HFFc6 (cell line): ENCODE results near the gene GAS2. TPM values are rescaled to one million over a fixed set of nuclear protein-coding genes. Genes with fewer than 3 reads are reported as not detected.

Experiments
- DNase-seq: peaks from one replicate; pipeline ENCODE4 v3.0.0-alpha.2; 2018
- H3K27ac Mint-ChIP-seq: 2 replicates; pipeline ENCODE4 v1.8.0; 2020; ENCODE audit warnings: mild to moderate bottlenecking, mixed read lengths
- H3K27me3 Mint-ChIP-seq: 2 replicates; pipeline ENCODE4 v1.8.0; 2021; ENCODE audit warnings: mild to moderate bottlenecking, moderate library complexity, mixed read lengths; ENCODE audit not compliant: insufficient read depth
- H3K36me3 Mint-ChIP-seq: 2 replicates; pipeline ENCODE4 v1.8.0; 2021; ENCODE audit warnings: low read depth, mixed read lengths
- H3K4me1 Mint-ChIP-seq: 2 replicates; pipeline ENCODE4 v1.8.0; 2020; ENCODE audit warnings: low read depth, mixed read lengths
- H3K4me3 Mint-ChIP-seq: 2 replicates; pipeline ENCODE4 v1.8.0; 2020; ENCODE audit warnings: mild to moderate bottlenecking, moderate library complexity, mixed read lengths
- H3K9me3 Mint-ChIP-seq: 2 replicates; pipeline ENCODE4 v1.8.0; 2020; ENCODE audit warnings: mild to moderate bottlenecking, mixed read lengths
- CTCF ChIP-seq: fragments of 200-600 bp; sonication (generic); IDR thresholded peaks from 2 replicates; pipeline ENCODE4 v1.5.0; 2021; ENCODE audit warnings: antibody characterized with exemption, mild to moderate bottlenecking
- total RNA-seq, 6 experiments: library from RNA; stranded (reverse); fragmentation: NEBNext Ultra II Directional; extraction: Animal tissue kit (Norgen Biotek cat#: 25700); gene quantifications; 2 replicates in 1 of 6; 3 replicates in 5 of 6; pipeline ENCODE4 v1.2.3, GENCODE V29; 2021

Gene GAS2
- total RNA-seq, 6 experiments from 2014 or later = 0.30 to 0.57 (median 0.43) TPM

- Mint-ChIP-seq H3K4me1 (no peaks in the 10 kb centered on the region), H3K27ac (no peak overlapping the region), H3K36me3 (no peaks in the 10 kb centered on the region), H3K9me3 (no peaks in the 10 kb centered on the region), H3K27me3 (peaks cover 1% of the 10 kb centered on the region; the same call in 1 of the 2 replicates), H3K4me3 (no peak overlapping the region)
- TF ChIP-seq CTCF = no peak
- DNase-seq = no peak
Measured at GRCh38 chr11:22846726-22847125, 180.3 kb downstream of the GAS2 start.

- Mint-ChIP-seq H3K27ac (no peak overlapping the region), H3K4me1 (no peaks in the 10 kb centered on the region), H3K4me3 (no peak overlapping the region), H3K27me3 (no peaks in the 10 kb centered on the region), H3K36me3 (no peaks in the 10 kb centered on the region), H3K9me3 (no peaks in the 10 kb centered on the region; the same call in 1 of the 2 replicates)
- no peak for TF ChIP-seq CTCF
- DNase-seq = no peak
Measured at GRCh38 chr11:22851477-22851876, 185.1 kb downstream of the GAS2 start.

DNA sequence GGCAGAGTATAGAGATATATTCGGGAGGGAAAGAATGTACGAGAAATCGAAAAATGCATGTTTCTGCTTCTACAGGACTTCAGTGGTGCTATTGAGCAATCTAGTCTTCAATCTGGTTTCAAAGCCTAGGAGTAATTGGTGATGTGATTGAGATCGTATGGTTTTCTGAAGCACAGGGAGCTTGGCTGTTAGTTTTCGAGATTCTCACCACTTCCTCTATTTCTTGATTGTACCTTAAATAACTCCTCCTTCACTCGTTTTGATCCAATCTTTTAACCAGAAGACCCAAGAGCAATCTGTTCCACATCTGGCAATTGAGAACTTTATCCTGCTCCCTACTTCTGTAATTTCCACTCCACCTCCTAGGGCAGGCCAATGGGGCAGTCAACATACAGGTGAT is 193.3 kb downstream of the GAS2 start:
- 0 out of 2 replicates have a peak, but pooled peaks cover 4% of the 10 kb centered on the region for H3K9me3 Mint-ChIP-seq
- no peaks in the 10 kb centered on the region for H3K36me3 Mint-ChIP-seq
- no peak overlapping the region for H3K27ac Mint-ChIP-seq
- H3K27me3 Mint-ChIP-seq = peaks cover 3% of the 10 kb centered on the region
- TF ChIP-seq CTCF = no peak
- H3K4me1 Mint-ChIP-seq = no peaks in the 10 kb centered on the region
- no peak for DNase-seq
- no peak overlapping the region for H3K4me3 Mint-ChIP-seq

DNA sequence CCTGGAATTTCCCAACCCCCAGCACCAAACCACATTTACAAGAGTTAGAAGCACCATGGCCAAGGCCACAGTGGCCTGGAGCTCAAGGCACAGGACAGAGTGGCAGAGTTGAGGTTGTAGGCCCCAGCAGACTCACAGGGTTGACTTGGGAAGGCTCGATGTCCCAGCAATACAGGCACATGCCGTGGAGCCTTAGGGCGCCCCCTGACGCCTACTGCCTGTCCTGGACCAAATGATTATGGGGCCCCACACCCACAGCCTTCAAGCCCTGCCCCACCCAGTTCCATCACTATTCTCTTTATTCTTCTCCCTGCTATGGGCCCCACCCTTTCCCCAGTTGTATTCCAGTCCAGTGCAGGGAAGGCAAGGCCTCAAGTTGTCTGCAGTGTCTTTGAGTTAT is 193.8 kb downstream of the GAS2 start, which contains the start of gene CCDC179:
CCDC179 (minus strand) TSS at position 234 of the 400 bp plus-strand sequence; CDS start at position 181, 53 bp downstream.
- Mint-ChIP-seq H3K36me3 (no peaks in the 10 kb centered on the region), H3K4me1 (no peaks in the 10 kb centered on the region), H3K4me3 (no peak within 1 kb of the TSS), H3K27ac (no peak within 1 kb of the TSS), H3K27me3 (peaks cover 3% of the 10 kb centered on the region), H3K9me3 (0 out of 2 replicates have a peak, but pooled peaks cover 4% of the 10 kb centered on the region)
- no peak for TF ChIP-seq CTCF
- DNase-seq = no peak

Other genes with a start within 250 kb of the GAS2 start
- gene FANCF, start 40.8 kb upstream of the GAS2 start, total RNA-seq = 1 to 10 TPM; 5.9 to 6.8 (median 6.5) TPM
- gene SVIP, start 163.2 kb downstream of the GAS2 start, total RNA-seq = 10 to 100 TPM in 5 of 6 experiments, 1 to 10 TPM in 1; 9.9 to 25.9 (median 20.9) TPM
- not detected for gene CCDC179, start 193.9 kb downstream of the GAS2 start, total RNA-seq